ENCODE results near the gene ITGB1BP1. TPM values are rescaled to one million over a fixed set of nuclear protein-coding genes. Genes with fewer than 3 reads are reported as not detected.
A peak's percentile ranks its signal among the peaks of the same experiment; 100 is the strongest.

The ITGB1BP1 gene
- total and polyA plus RNA-seq, 2 of the 13 experiments (the other 11 are each of a cell fraction or from before 2014, with no cell fraction given): 106 to 108 TPM

GRCh38 chr2:9401059-9401547 lies 22.2 kb downstream of the ITGB1BP1 start:
- in situ Hi-C loops (cut with HindIII; ENCODE audit: extremely low pct_ligation_motif_present, low pct_unique_long_range_greater_than_20kb) (no loop called here), intact Hi-C loops (cut with micrococcal nuclease; ENCODE audit: unreplicated experiment) (no loop called here)
- no peak overlapping the region for H3K9ac ChIP-seq (ENCODE audit: insufficient read depth, low read depth, low read length)
- no peak for DNase-seq (ENCODE audit: low spot score)
- no peaks in the 10 kb centered on the region for H4K20me1 ChIP-seq (ENCODE audit: insufficient read depth, low read length)
- TF ChIP-seq KDM1A (CRISPR knock-in tag; IDR thresholded peaks at IDR 0.05): no peak
- 0 out of 2 replicates have a peak, but pooled peaks have one; percentile 33 for TF ChIP-seq ZNF253 (CRISPR knock-in tag; IDR thresholded peaks at IDR 0.05; ENCODE audit: borderline replicate concordance)
- peak; percentile 14 for ATAC-seq
- FAIRE-seq: no peak
- no peaks in the 10 kb centered on the region for H3K9me3 ChIP-seq (ENCODE audit: low read length)
- peaks cover 11% of the 10 kb centered on the region; the same call in 1 of the 2 replicates for H3K4me1 ChIP-seq (ENCODE audit: insufficient read depth, low read length)
- WGBS (ENCODE audit: low lambda C conversion rate): 99% methylated on average over 9 of the region's 12 CpGs
- H3K4me2 ChIP-seq (ENCODE audit: low read depth, low read length): no peak overlapping the region
- no peak overlapping the region for H3K4me3 ChIP-seq (replicated peaks in 1 of 3; ENCODE audit: insufficient read depth in 1 of 3, low read depth in 2 of 3, low read length in 3 of 3)
- H3K79me2 ChIP-seq (ENCODE audit: insufficient read depth, low read length): no peaks in the 10 kb centered on the region
- ChIA-PET CTCF (ENCODE audit: low intra/inter-chr PET ratio, low total read pairs) (no interaction called here), POLR2A (interaction anchor here (1.2 kb wide), 1 partner anchor 14 kb away, joined by 3 read pairs; no protein-coding TSS in a partner anchor)
- H3K27ac ChIP-seq (ENCODE audit: extremely low read length, insufficient read depth, low read length): no peak overlapping the region
- BruUV-seq (replicated peaks): no TSS peak
- H2AFZ ChIP-seq (ENCODE audit: low read length): no peak overlapping the region
- peaks cover 13 to 16% of the 10 kb centered on the region in 2 experiments; a peak in 4 of 5 replicates for H3K36me3 ChIP-seq (replicated peaks in 1 of 2; ENCODE audit: control insufficient read depth in 1 of 2, insufficient read depth in 2 of 2, low read length in 2 of 2)
- H3K27me3 ChIP-seq (ENCODE audit: control insufficient read depth in 1 of 2, insufficient read depth in 2 of 2, low read length in 2 of 2): no peaks in the 10 kb centered on the region

- in situ Hi-C loops (cut with HindIII; ENCODE audit: extremely low pct_ligation_motif_present, low pct_unique_long_range_greater_than_20kb): no loop called here
- no peaks in the 10 kb centered on the region for H3K27me3 ChIP-seq (ENCODE audit: control insufficient read depth in 1 of 2, insufficient read depth in 2 of 2, low read length in 2 of 2)
- BruUV-seq (replicated peaks): no TSS peak
- CTCF ChIA-PET (ENCODE audit: low intra/inter-chr PET ratio, low total read pairs): no interaction called here
- no peak overlapping the region for H3K4me2 ChIP-seq (ENCODE audit: low read depth, low read length)
- H3K9me3 ChIP-seq (ENCODE audit: low read length): no peaks in the 10 kb centered on the region
- POLR2A ChIA-PET: interaction anchor here (1.2 kb wide), 1 partner anchor 14 kb away, joined by 3 read pairs; no protein-coding TSS in a partner anchor
- H3K27ac ChIP-seq (ENCODE audit: extremely low read length, insufficient read depth, low read length): no peak overlapping the region
- no peaks in the 10 kb centered on the region for H3K79me2 ChIP-seq (ENCODE audit: insufficient read depth, low read length)
- WGBS (ENCODE audit: low lambda C conversion rate): 91% methylated on average over 12 of the region's 12 CpGs
- H3K4me1 ChIP-seq (ENCODE audit: insufficient read depth, low read length): peaks cover 11% of the 10 kb centered on the region; the same call in 1 of the 2 replicates
- no peak overlapping the region for H2AFZ ChIP-seq (ENCODE audit: low read length)
- no peak for TF ChIP-seq HOXA7 (CRISPR knock-in tag; IDR thresholded peaks at IDR 0.05)
- 0 out of 2 replicates have a peak, but pooled peaks have one; percentile 26 for TF ChIP-seq ZNF263 (CRISPR knock-in tag; IDR thresholded peaks at IDR 0.05)
- TF ChIP-seq SUZ12 (IDR thresholded peaks at IDR 0.05; ENCODE audit: low read depth, low read length): no peak
- no peak for TF ChIP-seq MYPOP (CRISPR knock-in tag; IDR thresholded peaks at IDR 0.05)
- intact Hi-C loops (cut with micrococcal nuclease; ENCODE audit: unreplicated experiment): no loop called here
- H3K4me3 ChIP-seq (replicated peaks in 1 of 3; ENCODE audit: insufficient read depth in 1 of 3, low read depth in 2 of 3, low read length in 3 of 3): no peak overlapping the region
- H4K20me1 ChIP-seq (ENCODE audit: insufficient read depth, low read length): no peaks in the 10 kb centered on the region
- H3K36me3 ChIP-seq (replicated peaks in 1 of 2; ENCODE audit: control insufficient read depth in 1 of 2, insufficient read depth in 2 of 2, low read length in 2 of 2): peaks cover 11 to 13% of the 10 kb centered on the region in 2 experiments; a peak in 4 of 5 replicates
- H3K9ac ChIP-seq (ENCODE audit: insufficient read depth, low read depth, low read length): no peak overlapping the region
- FAIRE-seq (no peak), ATAC-seq (no peak; the same call in 1 of the 3 replicates), DNase-seq (ENCODE audit: low spot score) (no peak)
Measured at GRCh38 chr2:9400268-9401058, 22.9 kb downstream of the ITGB1BP1 start.

Measured in HepG2 (cell line).